CD4-positive, alpha-beta T cell treated with Interleukin-21 for 1 hour (primary cell): ENCODE results near the gene SLC16A1.
A peak's percentile ranks its signal among the peaks of the same experiment; 100 is the strongest.
"Not testable (repeated sequence)": the region's sequence is repeated elsewhere in the genome, so short reads cannot be mapped to it uniquely, and the experiment has no call there.

Experiments
- DNase-seq: peaks from one replicate; pipeline ENCODE4 v3.0.0-alpha.2; 2020

SLC16A1 gene

DNA sequence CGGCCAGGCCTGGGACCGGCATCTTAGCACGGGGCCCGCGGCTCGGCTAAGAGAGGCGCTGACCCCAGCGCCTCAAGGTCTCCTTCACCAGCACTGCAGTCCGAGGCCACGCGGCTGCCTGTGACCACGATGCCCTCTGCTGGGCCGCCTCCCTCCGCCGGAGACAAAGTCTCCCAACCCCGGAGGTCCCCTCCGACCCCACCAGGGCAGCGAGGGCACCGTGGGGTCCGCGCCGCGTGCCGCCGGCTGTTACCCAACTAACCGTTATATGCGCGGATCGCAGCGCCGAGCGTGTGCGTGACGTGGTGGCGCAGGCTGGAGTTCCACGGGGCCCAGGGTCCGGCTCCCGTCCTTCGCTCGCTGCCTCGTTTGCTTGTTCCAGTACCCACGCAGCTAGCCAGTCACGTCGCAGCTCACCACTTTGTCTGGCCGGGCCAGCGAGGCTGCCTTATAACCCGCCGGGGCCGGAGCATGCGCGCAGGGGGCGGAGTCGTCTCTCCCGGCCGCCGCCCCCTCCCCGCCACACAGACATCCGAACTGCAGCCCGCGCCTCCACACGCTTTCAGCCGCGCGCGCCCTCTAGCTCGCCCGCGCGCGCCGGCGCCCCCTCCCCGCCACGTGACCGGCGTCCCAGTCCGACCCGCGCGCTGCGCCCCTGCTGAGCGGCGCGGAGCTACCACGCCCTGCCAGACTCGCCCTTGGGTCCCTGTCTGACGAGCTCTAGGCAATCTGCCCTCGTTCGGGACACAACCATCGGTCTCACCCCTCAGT lies at the start of gene SLC16A1:
Gene SLC16A1 (minus strand): TSS at position 424 of the 771 bp plus-strand sequence. CDS start 26,888 bp downstream, outside the sequence.
- DNase-seq: peak; percentile 91

DNA sequence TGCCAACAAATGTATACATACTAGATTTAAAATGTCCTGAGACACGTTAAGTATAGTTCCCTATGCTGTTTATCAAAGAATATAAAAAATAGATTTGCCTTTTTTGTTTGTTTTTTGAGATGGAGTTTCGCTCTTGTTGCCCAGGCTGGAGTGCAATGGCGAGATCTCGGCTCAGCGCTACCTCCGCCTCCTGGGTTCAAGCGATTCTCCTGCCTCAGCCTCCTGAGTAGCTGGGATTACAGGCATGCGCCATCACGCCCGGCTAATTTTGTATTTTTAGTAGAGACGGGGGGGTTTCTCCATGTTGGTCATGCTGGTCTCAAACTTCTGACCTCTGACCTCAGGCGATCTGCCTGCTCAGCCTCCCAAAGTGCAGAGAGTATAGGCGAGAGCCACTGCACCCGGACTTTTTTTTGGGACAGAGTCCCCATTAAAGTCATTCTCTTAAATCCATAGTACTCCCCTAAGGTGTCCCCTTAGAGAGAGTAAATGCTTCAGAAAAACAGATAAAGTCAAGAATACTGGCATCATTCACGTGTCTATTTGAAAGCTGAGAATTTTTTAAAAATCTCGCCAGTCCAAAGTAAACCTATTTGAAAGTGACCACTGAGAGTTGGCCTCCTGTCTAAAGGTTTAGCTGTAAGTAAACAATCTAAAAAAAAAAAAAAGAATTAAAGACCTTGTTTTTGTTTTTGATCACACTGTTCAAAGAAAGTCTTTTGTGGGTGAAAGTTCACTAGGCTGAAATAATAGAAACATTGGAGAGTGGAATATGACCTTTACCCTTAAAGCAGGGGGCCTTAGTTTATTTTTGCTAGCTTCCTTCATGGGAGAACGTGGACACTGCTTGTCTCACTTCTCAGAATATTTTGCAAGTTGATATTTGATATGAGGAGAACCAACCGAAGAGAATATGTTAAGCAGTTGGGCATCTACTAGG lies 48.0 kb upstream of the SLC16A1 start:
- DNase-seq: no peak

GRCh38 chr1:113002297-113002696 lies 46.3 kb upstream of the SLC16A1 start:
- DNase-seq: no peak

DNA sequence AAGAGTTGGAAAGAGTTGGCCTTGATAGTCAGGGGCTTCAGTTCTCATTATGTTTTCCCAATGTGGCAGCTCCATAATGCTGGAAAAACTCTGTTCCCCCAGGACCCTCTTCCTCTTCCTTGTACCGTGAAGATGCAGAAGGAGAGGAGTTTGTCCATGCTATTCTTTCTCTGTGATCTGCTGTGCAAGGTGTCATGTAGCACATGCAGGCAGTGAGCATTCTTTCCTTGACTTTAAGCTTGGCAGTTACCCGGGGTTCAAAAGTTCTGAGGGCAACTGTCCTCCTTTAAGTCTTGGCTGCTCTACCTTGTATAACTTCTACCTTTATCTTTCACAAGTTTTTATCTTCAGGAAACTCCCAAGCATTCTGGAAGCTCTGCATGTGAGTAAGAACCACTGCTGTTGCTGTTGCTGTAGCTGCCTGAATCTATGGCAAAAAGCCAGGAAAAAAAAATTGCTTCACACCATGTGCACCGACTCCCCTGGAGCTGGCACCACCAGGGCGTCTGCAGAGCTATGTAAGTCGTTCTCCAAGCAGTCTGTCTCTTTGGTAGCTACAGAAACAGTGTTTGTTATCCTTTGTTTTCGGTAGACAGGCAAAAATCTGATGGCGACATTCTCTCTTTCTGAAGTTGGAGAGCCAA lies 42.7 kb upstream of the SLC16A1 start:
- DNase-seq: no peak

DNA sequence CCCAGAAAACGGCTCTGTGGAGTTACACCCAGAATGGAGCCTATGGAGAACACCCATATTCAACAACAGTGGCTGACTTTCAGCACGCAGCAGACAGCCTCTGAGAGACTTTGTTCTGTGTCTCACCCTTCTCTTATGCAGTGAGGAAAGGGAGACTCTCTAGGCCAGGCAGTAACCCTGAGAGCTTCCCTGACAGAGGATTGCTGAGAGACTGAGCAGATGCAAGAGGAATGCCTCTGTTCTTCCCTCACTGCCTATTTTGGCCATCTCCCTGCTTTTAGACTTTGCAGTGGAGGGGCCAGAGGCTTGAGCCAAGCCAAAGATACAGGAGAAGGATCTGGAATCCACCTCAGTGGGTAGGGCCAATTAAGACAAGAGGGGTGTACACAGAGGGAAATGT lies 41.8 kb upstream of the SLC16A1 start:
- no peak for DNase-seq

- DNase-seq: no peak
Observed at GRCh38 chr1:112995890-112996289, 39.9 kb upstream of the SLC16A1 start.

- DNase-seq: not testable (repeated sequence)
Observed at GRCh38 chr1:112995021-112995420, 39.0 kb upstream of the SLC16A1 start.

GRCh38 chr1:112992780-112993179 lies 36.8 kb upstream of the SLC16A1 start:
- DNase-seq: no peak

DNA sequence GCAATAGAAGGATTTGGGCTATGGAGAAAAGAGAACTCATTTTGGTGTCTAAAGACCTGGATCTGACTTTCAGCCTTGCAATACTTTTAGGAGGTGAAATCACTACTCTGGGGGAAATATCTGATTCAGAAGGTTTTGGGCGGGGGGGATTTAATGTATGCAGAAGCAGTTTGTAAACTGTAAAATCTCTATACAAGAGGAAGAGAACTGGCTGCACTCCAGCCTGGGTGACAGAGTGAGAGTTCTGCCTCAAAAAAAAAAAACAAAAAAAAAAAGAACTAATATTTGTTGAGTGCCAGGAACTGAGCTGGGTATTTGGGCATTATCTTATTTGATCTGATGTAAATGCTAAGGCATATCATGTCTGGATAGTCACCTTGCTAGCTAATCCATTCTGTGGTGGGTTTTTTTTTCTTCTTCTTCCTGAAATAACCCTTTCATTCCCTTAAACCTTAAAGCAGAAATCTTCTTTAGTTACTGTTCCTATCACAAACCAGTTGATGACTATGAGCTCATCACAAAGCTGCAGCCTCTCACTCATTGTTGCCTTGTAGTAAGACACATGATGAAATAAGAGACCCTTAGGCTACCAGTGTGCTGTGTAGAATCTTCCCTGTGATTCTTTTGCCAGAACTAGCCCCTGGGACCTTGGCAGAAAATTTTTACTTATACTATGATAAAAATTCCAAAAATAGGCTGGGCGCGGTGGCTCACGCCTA lies 35.6 kb upstream of the SLC16A1 start:
- DNase-seq: no peak

- no peak for DNase-seq
Observed at GRCh38 chr1:112990271-112990670, 34.3 kb upstream of the SLC16A1 start.

GRCh38 chr1:112988367-112988766 lies 32.4 kb upstream of the SLC16A1 start:
- no peak for DNase-seq

GRCh38 chr1:112985123-112985522 lies 29.1 kb upstream of the SLC16A1 start:
- DNase-seq: no peak

DNA sequence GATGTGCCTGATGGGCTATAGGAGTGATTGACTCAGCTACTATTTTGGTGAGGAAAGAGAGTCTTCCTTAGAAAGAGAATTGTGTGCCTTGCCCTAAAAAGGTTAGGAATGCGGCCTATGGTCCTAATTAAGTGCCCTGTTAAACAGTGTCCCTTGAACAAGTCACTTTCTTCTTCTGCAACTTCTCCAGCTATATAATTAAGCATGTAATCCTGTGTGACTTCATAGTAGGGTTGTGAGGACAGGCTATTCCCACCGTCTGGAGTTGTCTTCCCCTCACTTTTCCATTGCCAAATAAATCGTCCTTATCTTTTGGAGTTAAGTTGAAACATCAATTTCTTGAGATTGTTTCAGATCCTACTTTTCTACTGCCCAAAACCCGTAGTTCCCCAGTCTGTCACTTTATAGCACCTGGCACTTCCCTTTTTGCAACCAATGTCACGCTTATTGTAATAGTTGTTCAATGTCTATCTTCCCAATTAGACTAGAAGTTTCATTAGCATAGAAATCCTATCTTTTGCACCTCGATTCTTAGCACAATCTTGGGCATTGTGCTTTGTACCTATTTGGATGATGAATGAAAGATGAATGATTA lies 27.6 kb upstream of the SLC16A1 start:
- no peak for DNase-seq

DNA sequence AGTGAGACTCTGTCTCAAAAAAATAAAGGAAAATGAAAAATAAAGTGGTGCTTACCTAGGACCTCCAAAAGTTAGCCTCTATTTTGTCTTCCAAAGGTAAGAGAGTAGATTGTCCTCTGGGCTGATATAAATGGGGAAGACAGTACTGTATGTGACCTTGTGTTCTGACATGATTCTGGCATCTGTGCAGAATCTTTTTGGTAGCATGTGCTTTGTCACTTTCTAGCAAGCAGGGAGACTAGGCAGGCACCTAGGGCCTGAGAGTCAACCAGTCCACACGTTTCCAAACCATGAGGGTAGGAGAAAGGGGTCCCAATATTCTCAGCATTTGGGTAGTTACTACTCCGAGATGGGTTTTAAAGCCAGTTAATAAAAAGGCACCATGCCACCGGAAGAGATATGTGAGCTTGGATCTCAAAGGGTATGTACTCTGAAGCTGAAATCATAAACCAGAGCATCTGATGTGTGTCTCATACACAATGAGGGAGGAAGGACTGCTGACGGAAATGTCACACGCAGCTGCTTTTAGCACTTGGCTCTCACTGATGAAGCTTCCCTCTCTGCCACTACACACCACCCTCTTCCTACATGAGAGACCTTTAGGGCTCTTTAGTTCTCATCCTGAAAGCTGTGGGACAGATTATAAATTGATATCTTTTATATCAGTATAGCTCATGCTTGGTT lies 27.0 kb upstream of the SLC16A1 start:
- DNase-seq: no peak

DNA sequence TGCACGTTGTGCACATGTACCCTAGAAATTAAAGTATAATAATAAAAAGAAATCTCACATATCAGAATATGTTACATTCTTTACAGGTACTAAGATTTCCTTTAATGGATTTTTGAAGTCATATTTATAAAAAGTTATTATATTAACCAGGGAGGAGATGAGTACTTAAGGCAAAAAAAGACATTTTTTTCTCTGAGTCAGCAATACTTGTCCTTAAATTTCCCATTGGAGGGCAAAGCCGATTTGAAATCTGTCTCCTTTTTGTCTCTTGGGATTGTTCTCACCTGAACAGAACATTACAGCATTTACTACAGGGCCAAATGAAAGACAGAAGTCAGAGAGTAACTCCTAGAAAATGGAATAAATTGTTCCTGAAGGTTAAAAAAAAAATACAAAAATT lies 26.3 kb upstream of the SLC16A1 start:
- DNase-seq: no peak

GRCh38 chr1:112981834-112982233 lies 25.8 kb upstream of the SLC16A1 start:
- not testable (repeated sequence) for DNase-seq

DNA sequence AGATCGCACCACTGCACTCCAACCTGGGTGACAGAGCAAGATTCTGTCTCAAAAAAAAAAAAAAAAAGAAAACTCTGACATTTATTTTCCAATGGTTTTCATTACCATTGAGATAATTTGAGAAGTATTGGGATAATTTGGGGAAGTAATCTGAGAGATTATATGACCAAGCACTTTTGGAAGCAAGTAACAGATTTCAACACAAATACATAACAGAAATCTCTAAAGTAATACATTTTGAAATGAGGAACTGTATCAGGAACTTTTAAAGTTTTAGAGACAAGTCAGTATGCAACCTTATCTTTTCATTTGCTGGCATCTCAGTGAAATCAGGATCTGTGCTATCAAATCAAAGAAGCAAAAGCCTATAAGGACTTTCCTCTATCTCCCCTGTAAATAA lies 25.4 kb upstream of the SLC16A1 start:
- DNase-seq: no peak

DNA sequence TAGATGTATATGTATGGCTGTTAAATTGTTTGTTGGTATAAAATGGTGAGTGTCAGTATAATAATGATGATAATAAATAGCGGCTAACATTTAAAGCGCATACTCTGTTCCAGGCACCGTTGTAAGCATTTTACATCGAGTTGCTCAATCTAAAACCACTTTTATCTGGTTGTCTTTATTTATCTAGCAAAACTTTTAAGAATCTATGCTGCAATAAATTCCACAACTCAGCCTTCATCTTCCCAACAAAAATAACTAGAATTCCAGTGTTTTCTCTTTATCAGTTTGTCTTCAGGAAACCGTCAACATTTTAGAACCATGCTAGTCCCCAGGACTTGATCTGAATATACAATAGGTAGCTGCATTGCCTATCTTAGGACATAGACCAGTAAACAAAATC lies 19.3 kb upstream of the SLC16A1 start:
- DNase-seq: no peak

- no peak for DNase-seq
Observed at GRCh38 chr1:112974646-112975045, 18.6 kb upstream of the SLC16A1 start.

DNA sequence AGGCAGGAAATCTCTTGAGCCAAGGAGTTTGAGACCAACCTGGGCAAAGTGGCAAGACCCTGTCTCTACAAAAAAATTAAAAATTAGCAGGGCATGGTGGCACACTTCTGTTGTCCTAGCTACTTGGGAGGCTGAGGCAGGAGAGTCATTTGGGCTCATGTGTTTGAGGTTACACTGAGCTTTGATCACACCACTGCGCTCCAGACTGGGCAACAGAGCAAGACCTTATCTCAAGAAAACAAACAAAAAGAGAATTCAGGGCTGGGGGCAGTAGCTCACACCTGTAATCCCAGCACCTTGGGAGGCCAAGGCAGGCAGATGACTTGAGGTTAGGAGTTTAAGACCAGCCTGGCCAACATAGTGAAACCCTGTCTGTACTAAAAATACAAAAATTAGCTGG lies 17.8 kb upstream of the SLC16A1 start:
- no peak for DNase-seq

DNA sequence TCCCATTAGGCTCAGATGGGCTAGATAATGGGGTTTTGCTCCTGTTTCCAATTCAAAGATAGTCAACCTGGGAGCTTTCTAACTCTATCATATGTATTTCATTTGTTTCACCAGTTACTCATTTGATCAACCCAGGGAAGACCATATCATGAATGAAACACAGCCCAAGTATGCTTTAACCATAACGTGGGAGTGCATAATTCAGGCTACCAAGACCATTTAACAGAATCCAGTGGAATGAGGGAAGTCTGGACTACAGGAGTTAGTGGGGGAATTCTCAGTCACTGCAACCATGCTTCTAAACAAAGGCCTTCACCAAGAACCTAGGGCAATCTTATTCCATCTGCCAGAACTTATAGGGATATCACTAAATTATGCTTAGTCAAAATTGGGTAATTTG lies 15.0 kb upstream of the SLC16A1 start:
- DNase-seq: no peak

DNA sequence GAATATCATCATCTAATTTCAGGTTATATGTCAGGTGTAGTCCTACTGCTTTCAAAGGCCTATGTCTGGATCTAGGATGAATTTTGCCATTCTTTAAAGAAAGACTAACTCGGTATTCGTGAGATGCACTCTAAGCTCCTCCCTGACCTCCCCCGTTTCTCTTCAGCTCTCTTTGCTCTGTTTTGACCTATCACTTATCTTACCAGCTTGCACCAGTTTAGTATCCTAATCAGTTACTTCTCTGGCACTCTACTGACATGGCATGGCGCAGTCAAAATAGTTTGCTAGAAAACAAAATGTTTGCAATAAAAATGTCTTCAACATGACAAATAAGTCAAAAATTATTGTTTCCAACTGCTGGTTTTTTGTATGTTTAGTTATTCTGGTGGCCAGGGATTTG lies 8.4 kb upstream of the SLC16A1 start:
- DNase-seq: no peak
